Sigmoid colon (tissue), 7 donors: ENCODE measurements around the gene RNF135. TPM values are rescaled to one million over a fixed set of nuclear protein-coding genes. Genes with fewer than 3 reads are reported as not detected.
A peak's percentile ranks its signal among the peaks of the same experiment; 100 is the strongest.

Source experiments
- DNase-seq: peaks from one replicate; pipeline ENCODE4 v3.0.0-alpha.2; 2019
- H3K27ac ChIP-seq, 4 donors: fragments of 200-600 bp; sonication (generic); one replicate each; pipeline ENCODE4 v1.5.1; 2016 to 2019; ENCODE audit warnings: mild to moderate bottlenecking in 1 of 4
- H3K27me3 ChIP-seq, 3 donors: fragments of 200-600 bp; sonication (generic); one replicate each; pipeline ENCODE4 v1.5.1; 2019; ENCODE audit warnings: mild to moderate bottlenecking in 1 of 3
- H3K36me3 ChIP-seq, 4 donors: fragments of 200-600 bp; sonication (generic); one replicate each; pipeline ENCODE4 v1.5.1; 2016 to 2019
- H3K4me1 ChIP-seq, 4 donors: fragments of 200-600 bp; sonication (generic); one replicate each; pipeline ENCODE4 v1.5.1; 2017 to 2019
- H3K4me3 ChIP-seq, 4 donors: fragments of 200-600 bp; sonication (generic); one replicate each; pipeline ENCODE4 v1.5.1; 2017 to 2019; ENCODE audit warnings: mild to moderate bottlenecking in 2 of 4, moderate library complexity in 1 of 4
- H3K9me3 ChIP-seq, 4 donors: fragments of 200-600 bp in 3 of 4; sonication (generic) in 3 of 4; one replicate each; pipeline versions ENCODE4 v1.5.1 to v1.6.1; 2013 to 2019
- CTCF ChIP-seq, 4 experiments: fragments of 450-650 bp in 3 of 4; fragments of 200-600 bp in 1 of 4; IDR thresholded peaks; one replicate each; pipeline ENCODE4 v1.5.1; 2016 to 2019; ENCODE audit warnings: antibody characterized with exemption in 4 of 4, mild to moderate bottlenecking in 3 of 4, moderate library complexity in 2 of 4
- EP300 ChIP-seq, 4 donors: sonication (generic); formaldehyde crosslinking; IDR thresholded peaks; one replicate each; pipeline ENCODE4 v1.6.1; 2017; ENCODE audit warnings: antibody characterized with exemption in 4 of 4
- POLR2A ChIP-seq, 2 donors: fragments of 450-650 bp; IDR thresholded peaks; one replicate each; pipeline ENCODE4 v1.6.1; 2016; ENCODE audit warnings: antibody characterized with exemption in 2 of 2, mild to moderate bottlenecking in 2 of 2, moderate library complexity in 2 of 2
- POLR2AphosphoS5 ChIP-seq, 4 donors: sonication (generic); formaldehyde crosslinking; IDR thresholded peaks; one replicate each; pipeline ENCODE4 v1.6.1; 2017; ENCODE audit warnings: antibody characterized with exemption in 4 of 4
- WGBS, 2 donors: extraction: QIAGEN DNeasy Blood & Tissue Kit; methylation state at CpG; one replicate each; pipeline ENCODE4 v1.1.7; 2013; 5-methylcytosine and 5-hydroxymethylcytosine counted together
- intact Hi-C: fragments of 100-400 bp; cut with DNase I; formaldehyde crosslinking; loops from one replicate; pipeline ENCODE4 v1.15.1; 2023
- polyA plus RNA-seq, 3 donors: library from polyadenylated mRNA; stranded (reverse); fragments of 200-250 nt; gene quantifications; one replicate each; pipeline ENCODE4 v1.2.3, GENCODE V29; 2013
- total RNA-seq, 4 donors: library from RNA; depleted of rRNA; stranded (reverse); fragments of >200 nt; gene quantifications; one replicate each; pipeline ENCODE4 v1.1.0, GENCODE V29; 2016
- donor health status: healthy with polysubstance abuse.
- donor health status: Bipolar disorder and iron deficiency.
- donor health status: healthy.

Gene RNF135
- total RNA-seq (10 to 100 TPM; 17.9 to 25.3 (median 18.8) TPM), polyA plus RNA-seq (10 to 100 TPM; 13.0 to 28.2 (median 26.1) TPM)

DNA sequence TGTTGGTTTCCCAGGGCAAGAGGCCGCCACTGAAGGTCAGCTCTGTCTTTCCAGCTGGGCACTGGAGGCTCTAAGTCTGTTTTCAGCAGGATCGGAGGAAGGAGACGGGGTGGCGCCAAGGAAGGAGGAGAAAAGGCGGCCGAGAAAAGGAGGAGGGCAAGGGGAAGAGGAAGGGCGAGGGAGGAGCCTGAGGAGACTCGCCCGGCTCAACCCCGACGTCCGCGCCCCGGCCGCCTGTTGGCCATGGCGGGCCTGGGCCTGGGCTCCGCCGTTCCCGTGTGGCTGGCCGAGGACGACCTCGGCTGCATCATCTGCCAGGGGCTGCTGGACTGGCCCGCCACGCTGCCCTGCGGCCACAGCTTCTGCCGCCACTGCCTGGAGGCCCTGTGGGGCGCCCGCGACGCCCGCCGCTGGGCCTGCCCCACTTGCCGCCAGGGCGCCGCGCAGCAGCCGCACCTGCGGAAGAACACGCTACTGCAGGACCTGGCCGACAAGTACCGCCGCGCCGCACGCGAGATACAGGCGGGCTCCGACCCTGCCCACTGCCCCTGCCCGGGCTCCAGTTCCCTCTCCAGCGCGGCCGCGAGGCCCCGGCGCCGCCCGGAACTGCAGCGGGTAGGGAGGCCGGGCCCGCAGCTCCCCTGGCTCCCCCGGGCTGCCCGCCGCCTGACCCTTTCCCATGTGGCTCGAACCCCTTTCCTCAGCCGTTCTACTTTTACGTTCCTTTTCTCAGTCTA is at the start of gene RNF135:
Gene RNF135, plus strand, starts transcription at position 209 of the 737 bp plus-strand sequence. Its CDS starts 35 bp downstream, at position 244.
- peak within 1 kb of the TSS; percentile 90 to 97 (median 94) for H3K27ac ChIP-seq
- peak within 1 kb of the TSS; percentile 63 to 90 (median 73) for H3K4me3 ChIP-seq
- intact Hi-C loops, result loop anchor here (1.0 to 5.0 kb wide), 2 partner anchors 36 to 65 kb away; partner anchors contain the start of gene TEFM
- H3K9me3 ChIP-seq, result no peaks in the 10 kb centered on the region
- DNase-seq, result peak; percentile 92
- no peaks in the 10 kb centered on the region for H3K27me3 ChIP-seq
- peaks cover 0 to 11% (median 0%) of the 10 kb centered on the region in 4 donors for H3K36me3 ChIP-seq
- peaks cover 0 to 31% (median 5%) of the 10 kb centered on the region in 4 donors for H3K4me1 ChIP-seq
- TF ChIP-seq POLR2A (IDR thresholded peaks at IDR 0.05) (no peak), CTCF (IDR thresholded peaks at IDR 0.05) (peak in 3 of 4 experiments; percentile 40 to 54 (median 49)), POLR2AphosphoS5 (IDR thresholded peaks at IDR 0.05) (peak; percentile 48 to 79 (median 70))
- 0 to 1% methylated on average over 66 of the region's 66 CpGs for WGBS, 2 donors

GRCh38 chr17:30921544-30922196 is 49.2 kb upstream of the RNF135 start, which contains the start of gene ADAP2:
TSS of gene ADAP2 (plus strand) at chr17:30921945. CDS start at chr17:30922015, 70 bp downstream.
- Histone ChIP-seq H3K9me3 (no peaks in the 10 kb centered on the region), H3K36me3 (no peaks in the 10 kb centered on the region), H3K27ac (peak within 1 kb of the TSS; percentile 45 to 58 (median 49)), H3K27me3 (peaks cover 10 to 61% (median 29%) of the 10 kb centered on the region in 3 donors), H3K4me3 (peak within 1 kb of the TSS; percentile 22 to 57 (median 50)), H3K4me1 (peaks cover 0 to 18% (median 15%) of the 10 kb centered on the region in 4 donors)
- TF ChIP-seq CTCF (IDR thresholded peaks at IDR 0.05) (no peak), POLR2A (IDR thresholded peaks at IDR 0.05) (no peak), POLR2AphosphoS5 (IDR thresholded peaks at IDR 0.05) (no peak), EP300 (IDR thresholded peaks at IDR 0.05) (no peak)
- DNase-seq, result peak; percentile 73
- intact Hi-C loops, result no loop called here
- 1 to 3% methylated on average over 60 of the region's 60 CpGs for WGBS, 2 donors

- Histone ChIP-seq H3K4me3 (peak overlapping the region; percentile 22 to 57 (median 50)), H3K36me3 (no peaks in the 10 kb centered on the region), H3K9me3 (no peaks in the 10 kb centered on the region), H3K4me1 (peaks cover 0 to 18% (median 15%) of the 10 kb centered on the region in 4 donors), H3K27ac (peak overlapping the region; percentile 45 to 58 (median 49)), H3K27me3 (peaks cover 10 to 61% (median 29%) of the 10 kb centered on the region in 3 donors)
- WGBS, 2 donors, result 4 to 6% methylated on average over 66 of the region's 66 CpGs
- TF ChIP-seq EP300 (IDR thresholded peaks at IDR 0.05), result no peak
- TF ChIP-seq CTCF (IDR thresholded peaks at IDR 0.05), result no peak
- no peak for TF ChIP-seq POLR2A (IDR thresholded peaks at IDR 0.05)
- TF ChIP-seq POLR2AphosphoS5 (IDR thresholded peaks at IDR 0.05), result no peak
- intact Hi-C loops, result no loop called here
- DNase-seq, result peak; percentile 61
These were observed 48.4 kb upstream of the RNF135 start for GRCh38 chr17:30922235-30923030.

- WGBS, 2 donors, result 58 to 75% methylated on average over 2 of the region's 2 CpGs
- no peak overlapping the region for H3K4me3 ChIP-seq
- no peak overlapping the region for H3K27ac ChIP-seq
- peak; percentile 28 for DNase-seq
- H3K9me3 ChIP-seq, result no peaks in the 10 kb centered on the region
- peaks cover 10 to 61% (median 29%) of the 10 kb centered on the region in 3 donors for H3K27me3 ChIP-seq
- no peaks in the 10 kb centered on the region for H3K36me3 ChIP-seq
- TF ChIP-seq EP300 (IDR thresholded peaks at IDR 0.05), result no peak
- TF ChIP-seq POLR2AphosphoS5 (IDR thresholded peaks at IDR 0.05), result no peak
- TF ChIP-seq CTCF (IDR thresholded peaks at IDR 0.05), result no peak
- no peak for TF ChIP-seq POLR2A (IDR thresholded peaks at IDR 0.05)
- intact Hi-C loops, result no loop called here
- H3K4me1 ChIP-seq, result peaks cover 0 to 18% (median 15%) of the 10 kb centered on the region in 4 donors
These were observed 46.5 kb upstream of the RNF135 start for GRCh38 chr17:30924341-30924740.
